Liver (tissue), 9 donors: Measurements from ENCODE around the gene SHMT2. TPM values are rescaled to one million over a fixed set of nuclear protein-coding genes. Genes with fewer than 3 reads are reported as not detected.

Experiments
- DNase-seq: peaks from one replicate; pipeline ENCODE4 v3.0.0-alpha.2; 2017; ENCODE audit warnings: low spot score
- H3K27ac ChIP-seq, 2 donors: one replicate each; pipeline ENCODE4 v1.7.0; 2013; ENCODE audit warnings: inconsistent platforms in 2 of 2, low read length in 2 of 2, control low read depth in 1 of 2, low read depth in 1 of 2, mild to moderate bottlenecking in 1 of 2
- H3K27me3 ChIP-seq, 4 donors: one replicate each; pipeline versions ENCODE4 v1.6.1 to v1.7.0; 2013; ENCODE audit warnings: low read length in 3 of 4, inconsistent platforms in 1 of 4, mild to moderate bottlenecking in 1 of 4, moderate library complexity in 1 of 4; ENCODE audit not compliant: control insufficient read depth in 4 of 4, insufficient read depth in 4 of 4
- H3K36me3 ChIP-seq, 4 donors: one replicate each; pipeline versions ENCODE4 v1.6.1 to v1.7.0; 2013; ENCODE audit warnings: low read length in 3 of 4, mild to moderate bottlenecking in 3 of 4, low read depth in 1 of 4, moderate library complexity in 1 of 4; ENCODE audit not compliant: control insufficient read depth in 4 of 4, insufficient read depth in 3 of 4
- H3K4me1 ChIP-seq, 4 donors: one replicate each; pipeline versions ENCODE4 v1.6.1 to v1.7.0; 2013; ENCODE audit warnings: low read length in 3 of 4, mild to moderate bottlenecking in 3 of 4, moderate library complexity in 1 of 4; ENCODE audit not compliant: control insufficient read depth in 4 of 4, insufficient read depth in 4 of 4
- H3K4me3 ChIP-seq, 3 donors: one replicate each; pipeline versions ENCODE4 v1.6.1 to v1.7.0; 2013; ENCODE audit warnings: low read length in 3 of 3, control low read depth in 1 of 3, low read depth in 1 of 3, mild to moderate bottlenecking in 1 of 3
- H3K9ac ChIP-seq, 2 donors: one replicate each; pipeline ENCODE4 v1.7.0; 2013; ENCODE audit warnings: low read length in 2 of 2, mild to moderate bottlenecking in 2 of 2, moderate library complexity in 2 of 2, control low read depth in 1 of 2, low read depth in 1 of 2
- H3K9me3 ChIP-seq, 4 donors: one replicate each; pipeline versions ENCODE4 v1.6.1 to v1.7.0; 2013; ENCODE audit warnings: low read length in 3 of 4; ENCODE audit not compliant: control insufficient read depth in 4 of 4
- ATF3 ChIP-seq: IDR thresholded peaks from 2 replicates; pipeline ENCODE4 v1.6.1; 2016; ENCODE audit warnings: antibody characterized with exemption
- CTCF ChIP-seq: fragments of 150-350 bp; IDR thresholded peaks from 2 replicates; pipeline ENCODE4 v1.5.1; 2017; ENCODE audit warnings: improper control_type of control experiment, low read depth, low read length; ENCODE audit not compliant: missing input control
- FOXA1 ChIP-seq: IDR thresholded peaks from 2 replicates; pipeline ENCODE4 v1.6.1; 2016; ENCODE audit warnings: antibody characterized with exemption
- FOXA2 ChIP-seq: IDR thresholded peaks from 2 replicates; pipeline ENCODE4 v1.6.1; 2016; ENCODE audit warnings: antibody characterized with exemption
- GABPA ChIP-seq, 2 donors: IDR thresholded peaks in 1 of 2; conservative IDR thresholded peaks in 1 of 2; 2 replicates each; pipeline ENCODE4 v1.6.1; 2016; ENCODE audit warnings: antibody characterized with exemption in 2 of 2, mild to moderate bottlenecking in 1 of 2, moderate library complexity in 1 of 2
- HNF4A ChIP-seq, 2 donors: conservative IDR thresholded peaks; 2 replicates each; pipeline ENCODE4 v1.6.1; 2016; ENCODE audit warnings: antibody characterized with exemption in 2 of 2, mild to moderate bottlenecking in 2 of 2
- HNF4G ChIP-seq: IDR thresholded peaks from 2 replicates; pipeline ENCODE4 v1.6.1; 2016; ENCODE audit warnings: antibody characterized with exemption
- JUND ChIP-seq, 2 donors: IDR thresholded peaks; 2 replicates each; pipeline ENCODE4 v1.6.1; 2016; ENCODE audit warnings: antibody characterized with exemption in 2 of 2
- MAX ChIP-seq: IDR thresholded peaks from 2 replicates; pipeline ENCODE4 v1.6.1; 2016; ENCODE audit warnings: antibody characterized with exemption
- NR2F2 ChIP-seq: IDR thresholded peaks from 2 replicates; pipeline ENCODE4 v1.6.1; 2016; ENCODE audit warnings: antibody characterized with exemption
- REST ChIP-seq: IDR thresholded peaks from 2 replicates; pipeline ENCODE4 v1.6.1; 2016; ENCODE audit warnings: antibody characterized with exemption, mild to moderate bottlenecking
- RXRA ChIP-seq, 2 donors: IDR thresholded peaks; 2 replicates each; pipeline ENCODE4 v1.6.1; 2017 to 2018; ENCODE audit warnings: antibody characterized with exemption in 2 of 2, mild to moderate bottlenecking in 1 of 2
- SP1 ChIP-seq: IDR thresholded peaks from 2 replicates; pipeline ENCODE4 v1.6.1; 2018; ENCODE audit warnings: antibody characterized with exemption, mild to moderate bottlenecking
- TAF1 ChIP-seq: conservative IDR thresholded peaks from 2 replicates; pipeline ENCODE4 v1.6.1; 2016; ENCODE audit warnings: antibody characterized with exemption, mild to moderate bottlenecking
- YY1 ChIP-seq: IDR thresholded peaks from 2 replicates; pipeline ENCODE4 v1.6.1; 2016; ENCODE audit warnings: antibody characterized with exemption, mild to moderate bottlenecking
- ZBTB33 ChIP-seq: IDR thresholded peaks from 2 replicates; pipeline ENCODE4 v1.6.1; 2016; ENCODE audit warnings: antibody characterized with exemption
- WGBS: extraction: QIAGEN DNeasy Blood & Tissue Kit; methylation state at CpG from one replicate; pipeline ENCODE4 v1.1.7; 2013; 5-methylcytosine and 5-hydroxymethylcytosine counted together
- polyA plus RNA-seq, 2 donors: library from polyadenylated mRNA; stranded (reverse) in 1 of 2; unstranded in 1 of 2; fragments of 200-250 nt in 1 of 2; fragments of >200 nt in 1 of 2; fragmentation: Nextera tagmentation in 1 of 2; extraction: Ambion mirVana in 1 of 2; gene quantifications; one replicate each; pipeline versions ENCODE4 v1.2.1 to v1.2.3, GENCODE V29; 2013 to 2015
- total RNA-seq, 2 donors: library from RNA; depleted of rRNA; stranded (reverse); fragments of >200 nt; gene quantifications; one replicate each; pipeline ENCODE4 v1.2.3, GENCODE V29; 2014
- donor health status: healthy.
- donor health status: healthy.
- donor health status: healthy.
- donor health status: healthy.
- donor health status: healthy.

Gene SHMT2
- total and polyA plus RNA-seq, 4 donors = 66.7 to 276 (median 179) TPM

- no peak for DNase-seq
- H3K27me3 ChIP-seq = peaks cover 0 to 22% (median 15%) of the 10 kb centered on the region in 4 donors
- no peaks in the 10 kb centered on the region for H3K9me3 ChIP-seq
- no peak overlapping the region for H3K27ac ChIP-seq
- peaks cover under 1 to 8% (median 4%) of the 10 kb centered on the region in 4 donors for H3K4me1 ChIP-seq
- H3K9ac ChIP-seq = no peak overlapping the region
- H3K36me3 ChIP-seq = no peaks in the 10 kb centered on the region
- no peak for TF ChIP-seq ATF3
- no peak for TF ChIP-seq ZBTB33
- no peak for TF ChIP-seq HNF4G
- TF ChIP-seq GABPA (IDR thresholded peaks at IDR 0.05 in 1 of 2, conservative IDR thresholded peaks at IDR 0.05 in 1 of 2) = no peak
- no peak for TF ChIP-seq HNF4A (conservative IDR thresholded peaks at IDR 0.05)
- no peak for TF ChIP-seq REST
- TF ChIP-seq YY1 = no peak
- TF ChIP-seq RXRA (IDR thresholded peaks at IDR 0.05) = no peak
- no peak for TF ChIP-seq FOXA2
- TF ChIP-seq TAF1 = no peak
- no peak for TF ChIP-seq MAX
- TF ChIP-seq NR2F2 = no peak
- 29% methylated on average over 13 of the region's 13 CpGs for WGBS
- H3K4me3 ChIP-seq = no peak overlapping the region
These were observed 7.0 kb upstream of the SHMT2 start for GRCh38 chr12:57222286-57223190.

GRCh38 chr12:57223191-57224165, 6.0 kb upstream of the SHMT2 start:
- no peak overlapping the region for H3K9ac ChIP-seq
- DNase-seq = no peak
- no peak overlapping the region for H3K27ac ChIP-seq
- H3K27me3 ChIP-seq = peaks cover 0 to 20% (median 12%) of the 10 kb centered on the region in 4 donors
- 45% methylated on average over 22 of the region's 22 CpGs for WGBS
- no peak overlapping the region for H3K4me3 ChIP-seq
- H3K9me3 ChIP-seq = no peaks in the 10 kb centered on the region
- H3K36me3 ChIP-seq = no peaks in the 10 kb centered on the region
- peaks cover 0 to 7% (median 4%) of the 10 kb centered on the region in 4 donors for H3K4me1 ChIP-seq
- TF ChIP-seq SP1 (no peak), GABPA (IDR thresholded peaks at IDR 0.05 in 1 of 2, conservative IDR thresholded peaks at IDR 0.05 in 1 of 2) (no peak), HNF4G (no peak), REST (no peak), NR2F2 (no peak), FOXA2 (no peak), HNF4A (conservative IDR thresholded peaks at IDR 0.05) (no peak), JUND (IDR thresholded peaks at IDR 0.05) (no peak), CTCF (no peak), TAF1 (no peak), FOXA1 (no peak)
